Sigmoid colon (tissue), 7 donors: ENCODE results near the gene TSPEAR. TPM values are rescaled to one million over a fixed set of nuclear protein-coding genes. Genes with fewer than 3 reads are reported as not detected.
A peak's percentile ranks its signal among the peaks of the same experiment; 100 is the strongest.

Experiments
- DNase-seq: peaks from one replicate; pipeline ENCODE4 v3.0.0-alpha.2; 2019
- H3K27ac ChIP-seq, 4 donors: fragments of 200-600 bp; sonication (generic); one replicate each; pipeline ENCODE4 v1.5.1; 2016 to 2019; ENCODE audit warnings: mild to moderate bottlenecking in 1 of 4
- H3K27me3 ChIP-seq, 3 donors: fragments of 200-600 bp; sonication (generic); one replicate each; pipeline ENCODE4 v1.5.1; 2019; ENCODE audit warnings: mild to moderate bottlenecking in 1 of 3
- H3K36me3 ChIP-seq, 4 donors: fragments of 200-600 bp; sonication (generic); one replicate each; pipeline ENCODE4 v1.5.1; 2016 to 2019
- H3K4me1 ChIP-seq, 4 donors: fragments of 200-600 bp; sonication (generic); one replicate each; pipeline ENCODE4 v1.5.1; 2017 to 2019
- H3K4me3 ChIP-seq, 4 donors: fragments of 200-600 bp; sonication (generic); one replicate each; pipeline ENCODE4 v1.5.1; 2017 to 2019; ENCODE audit warnings: mild to moderate bottlenecking in 2 of 4, moderate library complexity in 1 of 4
- H3K9me3 ChIP-seq, 4 donors: fragments of 200-600 bp in 3 of 4; sonication (generic) in 3 of 4; one replicate each; pipeline versions ENCODE4 v1.5.1 to v1.6.1; 2013 to 2019
- CTCF ChIP-seq, 4 experiments: fragments of 450-650 bp in 3 of 4; fragments of 200-600 bp in 1 of 4; IDR thresholded peaks; one replicate each; pipeline ENCODE4 v1.5.1; 2016 to 2019; ENCODE audit warnings: antibody characterized with exemption in 4 of 4, mild to moderate bottlenecking in 3 of 4, moderate library complexity in 2 of 4
- EP300 ChIP-seq, 4 donors: sonication (generic); formaldehyde crosslinking; IDR thresholded peaks; one replicate each; pipeline ENCODE4 v1.6.1; 2017; ENCODE audit warnings: antibody characterized with exemption in 4 of 4
- POLR2A ChIP-seq, 2 donors: fragments of 450-650 bp; IDR thresholded peaks; one replicate each; pipeline ENCODE4 v1.6.1; 2016; ENCODE audit warnings: antibody characterized with exemption in 2 of 2, mild to moderate bottlenecking in 2 of 2, moderate library complexity in 2 of 2
- POLR2AphosphoS5 ChIP-seq, 4 donors: sonication (generic); formaldehyde crosslinking; IDR thresholded peaks; one replicate each; pipeline ENCODE4 v1.6.1; 2017; ENCODE audit warnings: antibody characterized with exemption in 4 of 4
- WGBS, 2 donors: extraction: QIAGEN DNeasy Blood & Tissue Kit; methylation state at CpG; one replicate each; pipeline ENCODE4 v1.1.7; 2013; 5-methylcytosine and 5-hydroxymethylcytosine counted together
- intact Hi-C: fragments of 100-400 bp; cut with DNase I; formaldehyde crosslinking; loops from one replicate; pipeline ENCODE4 v1.15.1; 2023
- polyA plus RNA-seq, 3 donors: library from polyadenylated mRNA; stranded (reverse); fragments of 200-250 nt; gene quantifications; one replicate each; pipeline ENCODE4 v1.2.3, GENCODE V29; 2013
- total RNA-seq, 4 donors: library from RNA; depleted of rRNA; stranded (reverse); fragments of >200 nt; gene quantifications; one replicate each; pipeline ENCODE4 v1.1.0, GENCODE V29; 2016
- donor health status: healthy with polysubstance abuse.
- donor health status: Bipolar disorder and iron deficiency.
- donor health status: healthy.

TSPEAR gene
- total and polyA plus RNA-seq, 7 donors: under 0.01 to 0.20 TPM; not detected in 5

- intact Hi-C loops: no loop called here
- WGBS, 2 donors: 89% methylated on average over 1 of the region's 1 CpG
Observed at GRCh38 chr21:44542716-44543115, 168.7 kb downstream of the TSPEAR start.

GRCh38 chr21:44540741-44541288 is 170.6 kb downstream of the TSPEAR start:
- intact Hi-C loops: no loop called here
- Histone ChIP-seq H3K27ac (no peak overlapping the region), H3K4me3 (no peak overlapping the region), H3K27me3 (peaks cover 0 to 10% (median 0%) of the 10 kb centered on the region in 3 donors), H3K4me1 (no peaks in the 10 kb centered on the region), H3K9me3 (peaks cover 0 to 11% (median 3%) of the 10 kb centered on the region in 4 donors), H3K36me3 (no peaks in the 10 kb centered on the region)
- no peak for TF ChIP-seq CTCF (IDR thresholded peaks at IDR 0.05)
- TF ChIP-seq EP300 (IDR thresholded peaks at IDR 0.05): no peak
- no peak for TF ChIP-seq POLR2AphosphoS5 (IDR thresholded peaks at IDR 0.05)
- no peak for TF ChIP-seq POLR2A (IDR thresholded peaks at IDR 0.05)
- no peak for DNase-seq
- 82 to 84% methylated on average over 11 of the region's 11 CpGs for WGBS, 2 donors

More at GRCh38 chr21:44542716-44543115, 168.7 kb downstream of the TSPEAR start:
- Histone ChIP-seq H3K27me3 (peaks cover 0 to 10% (median 0%) of the 10 kb centered on the region in 3 donors), H3K4me3 (no peak overlapping the region), H3K4me1 (no peaks in the 10 kb centered on the region), H3K27ac (no peak overlapping the region), H3K36me3 (no peaks in the 10 kb centered on the region), H3K9me3 (peaks cover 0 to 17% (median 3%) of the 10 kb centered on the region in 4 donors)
- no peak for DNase-seq
- TF ChIP-seq EP300 (IDR thresholded peaks at IDR 0.05): no peak
- TF ChIP-seq POLR2A (IDR thresholded peaks at IDR 0.05): no peak
- no peak for TF ChIP-seq POLR2AphosphoS5 (IDR thresholded peaks at IDR 0.05)
- no peak for TF ChIP-seq CTCF (IDR thresholded peaks at IDR 0.05)

- no peak within 1 kb of the TSS for H3K27ac ChIP-seq
- H3K4me3 ChIP-seq: no peak within 1 kb of the TSS
- no peaks in the 10 kb centered on the region for H3K4me1 ChIP-seq
- peaks cover 0 to 11% (median 3%) of the 10 kb centered on the region in 4 donors for H3K9me3 ChIP-seq
- peak; percentile 39 for DNase-seq
- 63 to 69% methylated on average over 21 of the region's 21 CpGs for WGBS, 2 donors
- H3K27me3 ChIP-seq: peaks cover 0 to 10% (median 0%) of the 10 kb centered on the region in 3 donors
- H3K36me3 ChIP-seq: no peaks in the 10 kb centered on the region
- intact Hi-C loops: no loop called here
- no peak for TF ChIP-seq POLR2AphosphoS5 (IDR thresholded peaks at IDR 0.05)
- no peak for TF ChIP-seq EP300 (IDR thresholded peaks at IDR 0.05)
Observed at GRCh38 chr21:44539991-44540666, 171.2 kb downstream of the TSPEAR start, which contains the start of gene KRTAP10-1. Gene KRTAP10-1 (minus strand): TSS chr21:44540195. CDS start chr21:44540150, 45 bp downstream.

- peaks cover 0 to 11% (median 3%) of the 10 kb centered on the region in 4 donors for H3K9me3 ChIP-seq
- no peak overlapping the region for H3K27ac ChIP-seq
- TF ChIP-seq POLR2AphosphoS5 (IDR thresholded peaks at IDR 0.05) (no peak), EP300 (IDR thresholded peaks at IDR 0.05) (no peak), POLR2A (IDR thresholded peaks at IDR 0.05) (no peak), CTCF (IDR thresholded peaks at IDR 0.05) (no peak)
- H3K4me3 ChIP-seq: no peak overlapping the region
- no peaks in the 10 kb centered on the region for H3K36me3 ChIP-seq
- intact Hi-C loops: no loop called here
- 61 to 73% methylated on average over 14 of the region's 14 CpGs for WGBS, 2 donors
- DNase-seq: peak; percentile 46
- peaks cover 0 to 10% (median 0%) of the 10 kb centered on the region in 3 donors for H3K27me3 ChIP-seq
- no peaks in the 10 kb centered on the region for H3K4me1 ChIP-seq
Observed at GRCh38 chr21:44539046-44539445, 172.3 kb downstream of the TSPEAR start.
